GM12878 (cell line): ENCODE results near the gene GNPTG. TPM values are rescaled to one million over a fixed set of nuclear protein-coding genes. Genes with fewer than 3 reads are reported as not detected.

Source experiments
- ATAC-seq: fragments of 200-7000 bp; cut with Tn5 transposase; 3 replicates; pipeline ENCODE4 v1.9.1; 2020; ENCODE audit warnings: mild to moderate bottlenecking, moderate library complexity
- BruUV-seq: library from RNA; stranded (reverse); fragments of 400-500 nt; replicated peaks from 2 replicates; lab custom pipeline; 2021; lab: Mats Ljungman, UMichigan
- CTCF ChIA-PET: fragments of 300-600 bp; sonication (Branson Sonifier 250); formaldehyde crosslinking; extraction: SDS; loops from one replicate; lab custom pipeline; 2021; ENCODE audit warnings: inconsistent platforms; lab: Yijun Ruan, JAX
- POLR2A ChIA-PET: fragments of 350-600 bp; formaldehyde crosslinking; extraction: SDS; loops from one replicate; lab custom pipeline; 2021; ENCODE audit warnings: inconsistent platforms; lab: Charles Lee
- RAD21 ChIA-PET: fragments of 300-600 bp; sonication (Branson Sonifier 250); formaldehyde crosslinking; loops from one replicate; lab custom pipeline; 2023; ENCODE audit warnings: antibody characterized with exemption; ENCODE audit not compliant: unreplicated experiment; lab: Charles Lee
- SMC1A ChIA-PET: fragments of 300-600 bp; sonication (Branson Sonifier 250); formaldehyde crosslinking; loops from one replicate; lab custom pipeline; 2023; ENCODE audit not compliant: unreplicated experiment, uncharacterized antibody; lab: Charles Lee
- DNase-seq: peaks from one replicate; pipeline ENCODE4 v3.0.0-alpha.2; 2011; ENCODE audit warnings: low read depth, low spot score
- FAIRE-seq: peaks from 3 replicates; lab custom pipeline; 2011; peaks lifted over from hg19 to GRCh38; lab: Jason Lieb, UNC
- H2AFZ ChIP-seq: 2 replicates; pipeline ENCODE4 v1.6.0; 2011; ENCODE audit warnings: low read depth, low read length, control low read depth; ENCODE audit not compliant: control insufficient read depth
- H3K27ac ChIP-seq: 2 replicates; pipeline ENCODE4 v1.5.1; 2011; ENCODE audit warnings: control low read depth; ENCODE audit not compliant: control insufficient read depth, insufficient read depth
- H3K27me3 ChIP-seq, 2 experiments: replicated peaks in 1 of 2; 2 replicates each; pipeline versions ENCODE4 v1.6.0 to v1.6.1; 2011; ENCODE audit warnings: low read length in 1 of 2; ENCODE audit not compliant: control insufficient read depth in 2 of 2, insufficient read depth in 2 of 2
- H3K36me3 ChIP-seq, 2 experiments: 2 replicates each; pipeline ENCODE4 v1.5.1; 2011; ENCODE audit warnings: low read length in 1 of 2; ENCODE audit not compliant: control insufficient read depth in 2 of 2, insufficient read depth in 2 of 2
- H3K4me1 ChIP-seq: 2 replicates; pipeline ENCODE4 v1.6.1; 2011; ENCODE audit warnings: mild to moderate bottlenecking, low read length, moderate library complexity, mixed read lengths; ENCODE audit not compliant: control insufficient read depth, insufficient read depth
- H3K4me2 ChIP-seq: 2 replicates; pipeline ENCODE4 v1.6.0; 2011; ENCODE audit warnings: control low read depth; ENCODE audit not compliant: control insufficient read depth, insufficient read depth
- H3K4me3 ChIP-seq: fragments of 200-600 bp; sonication (generic); 2 replicates; pipeline ENCODE4 v1.5.1; 2016
- H3K79me2 ChIP-seq: 2 replicates; pipeline ENCODE4 v1.6.0; 2011; ENCODE audit warnings: low read length; ENCODE audit not compliant: control insufficient read depth, insufficient read depth
- H3K9ac ChIP-seq: 2 replicates; pipeline ENCODE4 v1.8.0; 2011; ENCODE audit warnings: low read length, control low read depth, mixed read lengths; ENCODE audit not compliant: control insufficient read depth, insufficient read depth
- H3K9me3 ChIP-seq: replicated peaks from 3 replicates; pipeline ENCODE4 v1.5.1; 2011; ENCODE audit warnings: mild to moderate bottlenecking, low read length; ENCODE audit not compliant: control insufficient read depth, insufficient read depth
- H4K20me1 ChIP-seq: 2 replicates; pipeline ENCODE4 v1.6.0; 2011; ENCODE audit not compliant: control insufficient read depth, insufficient read depth
- BACH1 ChIP-seq: fragments of 450-650 bp; IDR thresholded peaks from 2 replicates; pipeline ENCODE4 v1.6.1; 2017; ENCODE audit warnings: mild to moderate bottlenecking, borderline replicate concordance
- BCL3 ChIP-seq: IDR thresholded peaks from 2 replicates; pipeline ENCODE4 v1.6.1; 2011; ENCODE audit warnings: borderline replicate concordance, low read depth, mild to moderate bottlenecking, moderate library complexity, low read length; ENCODE audit not compliant: insufficient read depth, poor library complexity, severe bottlenecking
- CTCF ChIP-seq, 3 experiments: IDR thresholded peaks in 2 of 3; conservative IDR thresholded peaks in 1 of 3; 2 replicates each; pipeline ENCODE4 v1.5.1; 2011; ENCODE audit warnings: low read depth in 3 of 3, low read length in 3 of 3, mild to moderate bottlenecking in 3 of 3, control low read depth in 2 of 3, moderate library complexity in 2 of 3, inconsistent platforms in 1 of 3, mixed read lengths in 1 of 3; ENCODE audit not compliant: control insufficient read depth in 2 of 3, insufficient read depth in 1 of 3; ENCODE audit errors: extremely low read depth in 1 of 3
- EGR1 ChIP-seq, 2 experiments: IDR thresholded peaks; 1 replicate in 1 of 2; 2 replicates in 1 of 2; pipeline ENCODE4 v1.6.1; 2011 to 2012; ENCODE audit warnings: low read depth in 2 of 2, low read length in 2 of 2, borderline replicate concordance in 1 of 2, mild to moderate bottlenecking in 1 of 2, moderate library complexity in 1 of 2
- MYB ChIP-seq: fragments of 150-350 bp; IDR thresholded peaks from 2 replicates; pipeline ENCODE4 v1.6.1; 2014; ENCODE audit warnings: mild to moderate bottlenecking, low read depth, low read length, borderline replicate concordance
- NFXL1 ChIP-seq: fragments of 450-650 bp; IDR thresholded peaks from 2 replicates; pipeline ENCODE4 v1.6.1; 2017; ENCODE audit warnings: antibody characterized with exemption, mild to moderate bottlenecking, borderline replicate concordance
- POU2F2 ChIP-seq: IDR thresholded peaks from 3 replicates; pipeline ENCODE4 v1.6.1; 2011; ENCODE audit warnings: low read depth, mild to moderate bottlenecking, low read length, borderline replicate concordance
- RUNX3 ChIP-seq: IDR thresholded peaks from 2 replicates; pipeline ENCODE4 v1.6.1; 2012; ENCODE audit warnings: low read length, inconsistent platforms
- SMAD5 ChIP-seq: IDR thresholded peaks from 2 replicates; pipeline ENCODE4 v1.6.1; 2016; ENCODE audit warnings: antibody characterized with exemption, low read depth
- ZNF217 ChIP-seq: fragments of 450-650 bp; IDR thresholded peaks from 2 replicates; pipeline ENCODE4 v1.6.1; 2017; ENCODE audit warnings: antibody characterized with exemption, mild to moderate bottlenecking
- ZNF274 ChIP-seq: IDR thresholded peaks from one replicate; pipeline ENCODE4 v1.8.0; 2011; ENCODE audit not compliant: insufficient read length, insufficient read depth
- WGBS: methylation state at CpG from one replicate; pipeline ENCODE4 v1.1.6; 2016; ENCODE audit warnings: low lambda C conversion rate; ENCODE audit not compliant: insufficient replicate concordance, insufficient coverage; ENCODE audit errors: missing lambda C conversion rate; 5-methylcytosine and 5-hydroxymethylcytosine counted together
- in situ Hi-C: fragments of 300-500 bp; cut with MboI; formaldehyde crosslinking; loops from 9 replicates; pipeline ENCODE4 v1.14.3; 2018; ENCODE audit warnings: mixed read lengths
- intact Hi-C: fragments of 100-400 bp; cut with micrococcal nuclease; formaldehyde crosslinking; loops from one replicate; pipeline ENCODE4 v1.14.2; 2022; ENCODE audit not compliant: unreplicated experiment
- polyA plus RNA-seq, 11 experiments: library from polyadenylated mRNA; depleted of rRNA in 4 of 11; unstranded in 6 of 11; stranded (reverse) in 5 of 11; fragments of >200 nt; fragmentation: Nextera tagmentation in 4 of 11; fragmentation: Illumina TruSeq in 1 of 11; extraction: Ambion mirVana in 4 of 11; extraction: Trizol in 1 of 11; gene quantifications; 1 replicate in 1 of 11; 2 replicates in 10 of 11; pipeline versions ENCODE4 v1.2.1 to v1.2.3, GENCODE V29; 2011 to 2016; ENCODE audit warnings: inconsistent platforms in 2 of 11, missing spikeins in 2 of 11, low read depth in 1 of 11
- total RNA-seq, 4 experiments: library from RNA; depleted of rRNA in 3 of 4; stranded (reverse); fragments of >200 nt in 3 of 4; fragmentation: Illumina TruSeq in 1 of 4; extraction: Trizol in 1 of 4; gene quantifications; 2 replicates each; pipeline versions ENCODE4 v1.2.1 to v1.2.3, GENCODE V29; 2013 to 2021

The GNPTG gene
- total and polyA plus RNA-seq, 10 of the 15 experiments (the other 5 are each of a cell fraction or from before 2014, with no cell fraction given) = 0.80 to 32.6 (median 20.9) TPM

GRCh38 chr16:1379304-1380076 lies 27.8 kb downstream of the GNPTG start (continued):
- no peak for TF ChIP-seq NFXL1
- TF ChIP-seq BCL3 = no peak
- TF ChIP-seq CTCF (IDR thresholded peaks at IDR 0.05 in 2 of 3, conservative IDR thresholded peaks at IDR 0.05 in 1 of 3; ENCODE audit: control insufficient read depth in 2 of 3, extremely low read depth in 1 of 3, insufficient read depth in 1 of 3, low read depth in 3 of 3, low read length in 3 of 3) = peak in 1 of 3 experiments; percentile 18; a peak in 1 of 6 replicates
- peak; percentile 98 for TF ChIP-seq BACH1

GRCh38 chr16:1380195-1380594 lies 28.5 kb downstream of the GNPTG start:
- ATAC-seq (no peak), DNase-seq (no peak), FAIRE-seq (no peak)
- TF ChIP-seq SMAD5 (no peak), ZNF274 (no peak), POU2F2 (no peak), ZNF217 (no peak), MYB (no peak), EGR1 (IDR thresholded peaks at IDR 0.05; ENCODE audit: borderline replicate concordance in 1 of 2, low read depth in 2 of 2, low read length in 2 of 2) (no peak), RUNX3 (no peak)
- RAD21 ChIA-PET = no interaction called here
- H3K79me2 ChIP-seq = peaks cover 18% of the 10 kb centered on the region
- peaks cover 8% of the 10 kb centered on the region; the same call in 1 of the 2 replicates for H3K4me1 ChIP-seq
- WGBS = 87% methylated on average over 10 of the region's 10 CpGs
- POLR2A ChIA-PET = interaction anchor here (0.6 to 0.7 kb wide), 5 partner anchors 35 to 1503 kb away, joined by 3 to 5 read pairs (median 3); partner anchors contain the start of gene FLYWCH2
- H3K9ac ChIP-seq = no peak overlapping the region
- no peaks in the 10 kb centered on the region for H4K20me1 ChIP-seq
- no peaks in the 10 kb centered on the region for H3K27me3 ChIP-seq
- SMC1A ChIA-PET = no interaction called here
- CTCF ChIA-PET = interaction anchor here (1.2 kb wide), 1 partner anchor 33 kb away, joined by 3 read pairs; no protein-coding TSS in a partner anchor
- H2AFZ ChIP-seq = no peak overlapping the region
- intact Hi-C loops = no loop called here
- in situ Hi-C loops = no loop called here
- H3K9me3 ChIP-seq = no peaks in the 10 kb centered on the region
- peaks cover 0 to 2% of the 10 kb centered on the region in 2 experiments; a peak in 2 of 4 replicates for H3K36me3 ChIP-seq
- H3K4me3 ChIP-seq = peak overlapping the region; percentile 29; the same call in 1 of the 2 replicates
- H3K4me2 ChIP-seq = peak overlapping the region; percentile 59; the same call in 1 of the 2 replicates
- no peak overlapping the region for H3K27ac ChIP-seq
- no TSS peak for BruUV-seq
